ENCODE results near the gene BCL7C. TPM values are rescaled to one million over a fixed set of nuclear protein-coding genes. Genes with fewer than 3 reads are reported as not detected.
A peak's percentile ranks its signal among the peaks of the same experiment; 100 is the strongest.

The BCL7C gene
- total and polyA plus RNA-seq, 2 of the 13 experiments (the other 11 are each of a cell fraction or from before 2014, with no cell fraction given), result 17.7 to 33.8 TPM

- no peak for TF ChIP-seq ZFP36 (IDR thresholded peaks at IDR 0.05; ENCODE audit: borderline replicate concordance, low read depth, low read length, partially characterized antibody)
- no peak for TF ChIP-seq MATR3 (CRISPR knock-in tag; IDR thresholded peaks at IDR 0.05)
- TF ChIP-seq BCLAF1 (IDR thresholded peaks at IDR 0.05), result no peak
- TF ChIP-seq RARG (CRISPR knock-in tag; IDR thresholded peaks at IDR 0.05; ENCODE audit: low read depth), result no peak
- no peak; the same call in 1 of the 2 replicates for TF ChIP-seq ZNF558 (CRISPR knock-in tag; IDR thresholded peaks at IDR 0.05; ENCODE audit: borderline replicate concordance)
- TF ChIP-seq ZNF33B (CRISPR knock-in tag; IDR thresholded peaks at IDR 0.05), result no peak
- TF ChIP-seq ZNF773 (CRISPR knock-in tag; IDR thresholded peaks at IDR 0.05; ENCODE audit: borderline replicate concordance), result no peak
- TF ChIP-seq SP4 (CRISPR knock-in tag; IDR thresholded peaks at IDR 0.05), result no peak
- 0 out of 2 replicates have a peak, but pooled peaks have one; percentile 19 for TF ChIP-seq ATF2 (CRISPR knock-in tag; IDR thresholded peaks at IDR 0.05)
- no peak for TF ChIP-seq SRSF4 (IDR thresholded peaks at IDR 0.05; ENCODE audit: low read depth, low read length, poor library complexity, severe bottlenecking)
- no peak for TF ChIP-seq ZBTB40 (IDR thresholded peaks at IDR 0.05)
- no peak for TF ChIP-seq ZBTB40 (CRISPR knock-in tag; IDR thresholded peaks at IDR 0.05)
Measured at GRCh38 chr16:30896889-30897733, 3.2 kb upstream of the BCL7C start (continued).

All from HepG2 (cell line).